IMR-90 (cell line): ENCODE measurements around the gene ABCA7.

ENCODE experiments used
- FOS ChIP-seq: fragments of 150-350 bp; IDR thresholded peaks from 2 replicates; pipeline ENCODE4 v1.6.1; 2016; ENCODE audit warnings: low read depth, low read length
- MAFK ChIP-seq: IDR thresholded peaks from 2 replicates; pipeline ENCODE4 v1.6.1; 2012; ENCODE audit warnings: low read depth, low read length, improper control_type of control experiment
- POLR2A ChIP-seq: IDR thresholded peaks from 2 replicates; pipeline ENCODE4 v1.6.1; 2012; ENCODE audit warnings: mild to moderate bottlenecking, low read depth, low read length
- RAD21 ChIP-seq: IDR thresholded peaks from 2 replicates; pipeline ENCODE4 v1.6.1; 2012; ENCODE audit warnings: low read length, improper control_type of control experiment
- TF ChIP-seq, protein P1 (sequence below): conservative IDR thresholded peaks from 2 replicates; pipeline ENCODE4 v1.5.1; 2012; ENCODE audit warnings: mild to moderate bottlenecking, low read depth, low read length, improper control_type of control experiment

DNA sequence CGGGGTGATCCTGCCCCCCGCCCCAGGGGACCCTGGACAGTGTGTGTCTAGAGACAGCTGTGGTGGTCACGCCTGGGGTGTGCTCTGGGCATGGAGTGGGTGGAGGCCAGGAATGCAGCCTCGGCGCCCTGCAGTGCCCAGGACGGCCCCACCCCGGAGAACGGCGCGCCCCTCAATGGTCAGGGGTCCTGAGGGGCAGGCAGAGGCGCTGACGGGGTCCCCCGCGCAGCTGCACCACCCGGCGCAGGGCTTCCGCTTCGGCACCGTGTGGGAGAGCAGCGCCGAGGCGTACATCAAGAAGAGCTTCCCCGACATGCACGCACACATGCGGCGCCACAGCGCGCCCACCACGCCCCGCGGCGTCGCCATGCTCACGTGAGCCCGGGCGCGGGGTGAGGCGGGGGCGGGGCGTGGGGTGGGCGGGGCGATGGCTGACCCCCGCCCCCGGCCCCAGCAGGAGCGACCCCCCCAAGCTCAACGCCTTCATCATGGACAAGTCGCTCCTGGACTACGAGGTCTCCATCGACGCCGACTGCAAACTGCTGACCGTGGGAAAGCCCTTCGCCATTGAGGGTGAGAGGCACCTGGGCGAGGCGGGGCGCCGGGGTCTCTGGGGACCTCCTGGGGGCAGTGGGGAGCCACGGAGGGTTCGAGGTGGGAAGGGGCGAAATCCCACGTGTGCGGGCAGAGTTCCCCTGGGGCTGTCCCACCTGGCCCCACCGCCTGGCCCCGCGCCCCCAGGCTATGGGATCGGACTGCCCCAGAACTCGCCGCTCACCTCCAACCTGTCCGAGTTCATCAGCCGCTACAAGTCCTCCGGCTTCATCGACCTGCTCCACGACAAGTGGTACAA lies 32.3 kb upstream of the ABCA7 start:
- TF ChIP-seq RAD21, result no peak
- TF ChIP-seq, protein P1, sequence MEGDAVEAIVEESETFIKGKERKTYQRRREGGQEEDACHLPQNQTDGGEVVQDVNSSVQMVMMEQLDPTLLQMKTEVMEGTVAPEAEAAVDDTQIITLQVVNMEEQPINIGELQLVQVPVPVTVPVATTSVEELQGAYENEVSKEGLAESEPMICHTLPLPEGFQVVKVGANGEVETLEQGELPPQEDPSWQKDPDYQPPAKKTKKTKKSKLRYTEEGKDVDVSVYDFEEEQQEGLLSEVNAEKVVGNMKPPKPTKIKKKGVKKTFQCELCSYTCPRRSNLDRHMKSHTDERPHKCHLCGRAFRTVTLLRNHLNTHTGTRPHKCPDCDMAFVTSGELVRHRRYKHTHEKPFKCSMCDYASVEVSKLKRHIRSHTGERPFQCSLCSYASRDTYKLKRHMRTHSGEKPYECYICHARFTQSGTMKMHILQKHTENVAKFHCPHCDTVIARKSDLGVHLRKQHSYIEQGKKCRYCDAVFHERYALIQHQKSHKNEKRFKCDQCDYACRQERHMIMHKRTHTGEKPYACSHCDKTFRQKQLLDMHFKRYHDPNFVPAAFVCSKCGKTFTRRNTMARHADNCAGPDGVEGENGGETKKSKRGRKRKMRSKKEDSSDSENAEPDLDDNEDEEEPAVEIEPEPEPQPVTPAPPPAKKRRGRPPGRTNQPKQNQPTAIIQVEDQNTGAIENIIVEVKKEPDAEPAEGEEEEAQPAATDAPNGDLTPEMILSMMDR, result no peak
- TF ChIP-seq FOS, result no peak
- no peak for TF ChIP-seq POLR2A
- TF ChIP-seq MAFK, result no peak
